ENCODE measurements around the gene TYW1.
"Not testable (repeated sequence)": the region's sequence is repeated elsewhere in the genome, so short reads cannot be mapped to it uniquely, and the experiment has no call there.

Gene TYW1

GRCh38 chr7:66996444-66997191, at the start of gene TYW1:
TSS of gene TYW1 (plus strand) at chr7:66996833. CDS start at chr7:66996979, 146 bp downstream.
- FAIRE-seq (peak; percentile 86), DNase-seq (ENCODE audit: insufficient read length, low spot score) (peak; percentile 70)
- TF ChIP-seq POLR2A (IDR thresholded peaks at IDR 0.05; ENCODE audit: low read depth, low read length): peak; percentile 93

- no peak for TF ChIP-seq POLR2A (IDR thresholded peaks at IDR 0.05; ENCODE audit: low read depth, low read length)
- no peak for FAIRE-seq
- DNase-seq (ENCODE audit: insufficient read length, low spot score): no peak
Observed at GRCh38 chr7:66948480-66949109, 48.0 kb upstream of the TYW1 start.

DNA sequence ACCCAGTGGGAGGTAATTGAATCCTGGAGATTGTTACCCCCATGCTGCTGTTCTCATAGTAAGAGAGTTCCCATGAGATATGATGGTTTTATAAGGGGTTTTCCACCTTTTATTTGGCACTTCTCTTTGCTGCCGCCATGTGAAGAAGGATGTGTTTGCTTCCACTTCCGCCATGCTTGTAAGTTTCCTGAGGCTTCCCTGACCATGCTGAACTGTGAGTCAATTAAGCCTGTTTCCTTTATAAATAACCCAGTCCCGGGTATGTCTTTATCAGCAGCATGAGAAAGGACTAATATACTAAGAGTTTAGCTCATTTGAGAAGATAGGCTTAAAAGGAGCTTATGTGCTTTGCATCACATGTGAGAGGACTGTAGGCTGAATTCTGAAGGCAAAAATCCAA, 46.3 kb upstream of the TYW1 start:
- no peak for TF ChIP-seq POLR2A (IDR thresholded peaks at IDR 0.05; ENCODE audit: low read depth, low read length)
- no peak for FAIRE-seq
- DNase-seq (ENCODE audit: insufficient read length, low spot score): no peak

- FAIRE-seq (no peak), DNase-seq (ENCODE audit: insufficient read length, low spot score) (no peak)
- no peak for TF ChIP-seq POLR2A (IDR thresholded peaks at IDR 0.05; ENCODE audit: low read depth, low read length)
Observed at GRCh38 chr7:66950763-66951162, 45.9 kb upstream of the TYW1 start.

GRCh38 chr7:66952343-66953043, 44.1 kb upstream of the TYW1 start:
- TF ChIP-seq POLR2A (IDR thresholded peaks at IDR 0.05; ENCODE audit: low read depth, low read length): no peak
- FAIRE-seq: peak; percentile 95

DNA sequence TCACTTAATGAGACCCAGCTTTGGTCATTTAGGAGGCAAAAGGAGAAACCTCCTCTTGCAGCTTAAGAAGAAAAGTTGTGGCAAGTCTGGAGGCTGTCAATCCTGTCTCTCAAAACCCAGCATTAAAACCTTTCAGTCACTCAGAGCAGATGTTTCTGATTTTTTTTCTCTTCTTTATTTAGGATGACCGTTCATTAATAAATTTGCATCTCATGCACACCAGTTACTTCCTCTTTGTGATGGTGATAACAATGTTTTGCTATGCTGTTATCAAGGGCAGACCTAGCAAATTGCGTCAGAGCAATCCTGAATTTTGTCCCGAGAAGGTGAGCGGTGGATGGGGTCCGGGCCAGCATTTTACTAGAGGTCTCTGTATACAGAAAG, 43.6 kb upstream of the TYW1 start:
- TF ChIP-seq POLR2A (IDR thresholded peaks at IDR 0.05; ENCODE audit: low read depth, low read length): no peak
- FAIRE-seq: no peak
- no peak for DNase-seq (ENCODE audit: insufficient read length, low spot score)

More at GRCh38 chr7:66952343-66953043, 44.1 kb upstream of the TYW1 start:
- peak; percentile 95 for DNase-seq (ENCODE audit: insufficient read length, low spot score)

DNA sequence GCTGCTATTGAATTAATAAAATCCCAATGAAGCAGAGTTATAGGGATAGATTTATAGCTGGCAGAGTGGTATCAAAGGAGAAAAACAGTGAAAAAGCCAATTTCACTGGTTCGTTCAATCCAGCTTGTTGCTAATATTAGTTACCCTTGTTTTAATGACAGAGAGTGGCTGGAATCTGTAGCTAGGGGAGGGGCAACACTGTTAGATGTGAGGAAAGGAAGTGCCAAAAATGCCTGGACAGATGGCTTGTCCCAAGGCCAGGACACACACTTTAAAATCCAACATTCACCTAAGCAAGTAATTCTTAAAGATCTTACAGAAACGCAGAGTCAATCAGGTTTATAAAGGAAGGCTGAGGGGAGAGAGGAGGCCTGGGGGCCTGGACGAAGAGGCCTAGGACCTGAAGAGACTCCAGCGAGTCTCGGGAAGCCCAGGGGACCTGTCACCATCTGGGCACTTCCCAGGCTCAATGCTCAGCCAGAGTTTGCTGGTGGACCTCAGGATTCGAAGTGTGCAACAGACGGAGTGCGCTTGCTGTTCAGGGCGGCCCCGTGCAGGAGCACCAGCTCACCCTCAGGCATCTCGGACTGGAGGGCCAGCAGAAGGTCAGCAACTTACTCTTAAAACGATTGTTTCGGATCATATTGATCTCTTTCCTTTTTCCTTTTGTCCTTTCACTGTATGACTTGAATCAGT, 38.9 kb upstream of the TYW1 start:
- no peak for FAIRE-seq
- DNase-seq (ENCODE audit: insufficient read length, low spot score): no peak
- no peak for TF ChIP-seq POLR2A (IDR thresholded peaks at IDR 0.05; ENCODE audit: low read depth, low read length)

GRCh38 chr7:66958538-66959350, 37.9 kb upstream of the TYW1 start:
- FAIRE-seq: no peak
- DNase-seq (ENCODE audit: insufficient read length, low spot score): no peak
- no peak for TF ChIP-seq POLR2A (IDR thresholded peaks at IDR 0.05; ENCODE audit: low read depth, low read length)

- no peak for FAIRE-seq
- TF ChIP-seq POLR2A (IDR thresholded peaks at IDR 0.05; ENCODE audit: low read depth, low read length): no peak
- no peak for DNase-seq (ENCODE audit: insufficient read length, low spot score)
Observed at GRCh38 chr7:66960192-66960591, 36.4 kb upstream of the TYW1 start.

DNA sequence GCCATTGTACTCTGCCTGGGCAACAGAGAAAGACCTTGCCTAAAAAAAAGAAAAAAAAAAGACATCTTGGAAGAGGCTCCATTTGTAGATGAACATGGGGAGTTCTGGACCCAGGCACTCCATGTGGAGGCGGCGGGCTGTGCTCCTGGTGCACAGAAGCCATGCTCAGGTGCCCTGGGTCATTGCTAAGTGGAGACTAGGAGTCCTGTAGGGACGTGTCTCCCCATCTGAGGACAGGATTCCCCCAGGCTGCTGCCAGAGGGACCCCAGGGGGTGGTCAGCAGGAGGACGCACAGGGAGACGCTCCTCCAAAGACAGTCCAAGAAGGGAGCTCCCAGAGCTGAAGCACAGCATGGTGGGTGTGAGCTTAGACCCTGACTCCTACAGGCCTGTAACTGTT, 35.5 kb upstream of the TYW1 start:
- FAIRE-seq (no peak), DNase-seq (ENCODE audit: insufficient read length, low spot score) (no peak)
- no peak for TF ChIP-seq POLR2A (IDR thresholded peaks at IDR 0.05; ENCODE audit: low read depth, low read length)

GRCh38 chr7:66964411-66964810, 32.2 kb upstream of the TYW1 start:
- FAIRE-seq: no peak
- TF ChIP-seq POLR2A (IDR thresholded peaks at IDR 0.05; ENCODE audit: low read depth, low read length): no peak
- DNase-seq (ENCODE audit: insufficient read length, low spot score): no peak

DNA sequence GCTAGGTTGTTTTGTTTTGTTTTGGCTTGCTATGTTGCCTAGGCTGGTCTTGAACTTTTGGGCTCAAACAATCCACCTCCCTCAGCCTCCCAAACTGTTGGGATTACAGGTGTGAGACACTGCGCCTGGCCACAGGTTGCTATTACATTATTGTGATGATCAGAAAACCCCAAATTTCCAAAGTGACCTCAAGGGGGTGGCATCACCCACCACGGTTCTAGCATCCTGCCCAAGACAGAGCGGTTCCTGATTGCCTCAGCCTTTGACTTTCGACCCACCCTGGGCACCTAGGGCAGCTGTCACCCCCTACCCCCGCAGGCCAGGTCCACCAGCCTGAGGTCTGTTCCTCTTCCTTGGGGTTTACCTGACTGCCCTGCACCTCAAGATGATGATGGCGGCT, 29.6 kb upstream of the TYW1 start:
- TF ChIP-seq POLR2A (IDR thresholded peaks at IDR 0.05; ENCODE audit: low read depth, low read length): no peak
- no peak for FAIRE-seq
- no peak for DNase-seq (ENCODE audit: insufficient read length, low spot score)

GRCh38 chr7:66969001-66969400, 27.6 kb upstream of the TYW1 start:
- FAIRE-seq; DNase-seq (ENCODE audit: insufficient read length, low spot score): not testable (repeated sequence)

Data from H54 (cell line).